Osteoblast (primary cell): Measurements from ENCODE around the gene RAB3D. TPM values are rescaled to one million over a fixed set of nuclear protein-coding genes. Genes with fewer than 3 reads are reported as not detected.

Experiments used
- DNase-seq: peaks from one replicate; pipeline ENCODE4 v3.0.0; 2011; ENCODE audit warnings: low spot score, mixed read lengths; ENCODE audit not compliant: insufficient read length; ENCODE audit errors: missing footprints
- H2AFZ ChIP-seq: 2 replicates; pipeline ENCODE4 v1.6.0; 2011; ENCODE audit warnings: mild to moderate bottlenecking, low read length
- H3K27ac ChIP-seq: 2 replicates; pipeline ENCODE4 v1.5.1; 2011; ENCODE audit warnings: mild to moderate bottlenecking, low read depth, low read length, moderate library complexity
- H3K27me3 ChIP-seq: 2 replicates; pipeline ENCODE4 v1.6.0; 2012; ENCODE audit warnings: mild to moderate bottlenecking, control low read depth, inconsistent platforms, low read length, moderate library complexity; ENCODE audit not compliant: insufficient read depth
- H3K36me3 ChIP-seq: 2 replicates; pipeline ENCODE4 v1.5.1; 2011; ENCODE audit warnings: mild to moderate bottlenecking, low read length, control low read depth, moderate library complexity; ENCODE audit not compliant: insufficient read depth
- H3K4me1 ChIP-seq: 2 replicates; pipeline ENCODE4 v1.5.1; 2011; ENCODE audit warnings: mild to moderate bottlenecking, low read length, control low read depth, moderate library complexity; ENCODE audit not compliant: insufficient read depth
- H3K4me2 ChIP-seq: 2 replicates; pipeline ENCODE4 v1.6.0; 2011; ENCODE audit warnings: mild to moderate bottlenecking, low read length; ENCODE audit not compliant: insufficient read depth
- H3K4me3 ChIP-seq: fragments of 200-600 bp; sonication (generic); 3 replicates; pipeline ENCODE4 v1.5.1; 2012; ENCODE audit warnings: mild to moderate bottlenecking, low read length, inconsistent platforms; ENCODE audit not compliant: insufficient read depth
- H3K79me2 ChIP-seq: 2 replicates; pipeline ENCODE4 v1.6.0; 2012; ENCODE audit warnings: mild to moderate bottlenecking, low read length, control low read depth, inconsistent platforms; ENCODE audit not compliant: insufficient read depth
- H3K9me3 ChIP-seq: 2 replicates; pipeline ENCODE4 v1.5.1; 2011; ENCODE audit warnings: low read depth, low read length, control low read depth
- H4K20me1 ChIP-seq: 2 replicates; pipeline ENCODE4 v1.6.0; 2012; ENCODE audit warnings: mild to moderate bottlenecking, low read length, control low read depth; ENCODE audit not compliant: insufficient read depth
- CTCF ChIP-seq: IDR thresholded peaks from 2 replicates; pipeline ENCODE4 v1.5.1; 2011; ENCODE audit warnings: mild to moderate bottlenecking, low read depth, low read length, moderate library complexity; ENCODE audit errors: extremely low read depth
- total RNA-seq: library from RNA; depleted of rRNA; stranded (reverse); fragments of >200 nt; gene quantifications from 2 replicates; pipeline ENCODE4 v1.2.3, GENCODE V29; 2012

RAB3D gene
- total RNA-seq, 1 donor, result 3.3 TPM

- Histone ChIP-seq H3K27me3 (no peaks in the 10 kb centered on the region), H4K20me1 (peaks cover 13% of the 10 kb centered on the region), H3K79me2 (peaks cover 4% of the 10 kb centered on the region), H3K9me3 (no peaks in the 10 kb centered on the region), H3K27ac (peak overlapping the region; percentile 84), H3K4me3 (peak overlapping the region; percentile 92), H2AFZ (peak overlapping the region; percentile 99), H3K4me1 (peaks cover 43% of the 10 kb centered on the region), H3K4me2 (peak overlapping the region; percentile 96), H3K36me3 (peaks cover 3% of the 10 kb centered on the region)
- no peak for TF ChIP-seq CTCF
- DNase-seq, result peak; percentile 37
Measured at GRCh38 chr19:11373885-11374432, 34.5 kb upstream of the RAB3D start.

- Histone ChIP-seq H3K27ac (no peak overlapping the region), H3K36me3 (peaks cover 3% of the 10 kb centered on the region), H3K9me3 (no peaks in the 10 kb centered on the region), H3K4me1 (peaks cover 37% of the 10 kb centered on the region), H3K4me2 (no peak overlapping the region), H3K4me3 (no peak overlapping the region), H2AFZ (no peak overlapping the region), H3K27me3 (no peaks in the 10 kb centered on the region), H3K79me2 (peaks cover 4% of the 10 kb centered on the region), H4K20me1 (peaks cover 10% of the 10 kb centered on the region)
- TF ChIP-seq CTCF, result no peak
- DNase-seq, result peak; percentile 37
Measured at GRCh38 chr19:11373166-11373884, 33.9 kb upstream of the RAB3D start.

- Histone ChIP-seq H2AFZ (no peak overlapping the region), H3K4me2 (no peak overlapping the region), H4K20me1 (peaks cover 7% of the 10 kb centered on the region), H3K36me3 (peaks cover 4% of the 10 kb centered on the region), H3K4me3 (no peak overlapping the region), H3K27ac (no peak overlapping the region), H3K27me3 (no peaks in the 10 kb centered on the region), H3K79me2 (peaks cover 3% of the 10 kb centered on the region), H3K4me1 (peaks cover 17% of the 10 kb centered on the region), H3K9me3 (no peaks in the 10 kb centered on the region)
- no peak for DNase-seq
- TF ChIP-seq CTCF, result no peak
Measured at GRCh38 chr19:11370744-11371143, 31.3 kb upstream of the RAB3D start.

GRCh38 chr19:11367528-11367927, 28.1 kb upstream of the RAB3D start:
- Histone ChIP-seq H2AFZ (no peak overlapping the region), H3K9me3 (no peaks in the 10 kb centered on the region), H3K4me1 (no peaks in the 10 kb centered on the region), H4K20me1 (peaks cover 8% of the 10 kb centered on the region), H3K27me3 (no peaks in the 10 kb centered on the region), H3K4me3 (no peak overlapping the region), H3K4me2 (no peak overlapping the region), H3K36me3 (peaks cover 13% of the 10 kb centered on the region), H3K27ac (no peak overlapping the region), H3K79me2 (no peaks in the 10 kb centered on the region)
- no peak for TF ChIP-seq CTCF
- no peak for DNase-seq
